Putamen (tissue), 1 donor: ENCODE measurements around the gene RFC4.
A peak's percentile ranks its signal among the peaks of the same experiment; 100 is the strongest.
"Not testable (repeated sequence)": the region's sequence is repeated elsewhere in the genome, so short reads cannot be mapped to it uniquely, and the experiment has no call there.

Experiments
- DNase-seq: peaks from one replicate; pipeline ENCODE4 v3.0.0-alpha.2; 2016; ENCODE audit warnings: low spot score

Gene RFC4

DNA sequence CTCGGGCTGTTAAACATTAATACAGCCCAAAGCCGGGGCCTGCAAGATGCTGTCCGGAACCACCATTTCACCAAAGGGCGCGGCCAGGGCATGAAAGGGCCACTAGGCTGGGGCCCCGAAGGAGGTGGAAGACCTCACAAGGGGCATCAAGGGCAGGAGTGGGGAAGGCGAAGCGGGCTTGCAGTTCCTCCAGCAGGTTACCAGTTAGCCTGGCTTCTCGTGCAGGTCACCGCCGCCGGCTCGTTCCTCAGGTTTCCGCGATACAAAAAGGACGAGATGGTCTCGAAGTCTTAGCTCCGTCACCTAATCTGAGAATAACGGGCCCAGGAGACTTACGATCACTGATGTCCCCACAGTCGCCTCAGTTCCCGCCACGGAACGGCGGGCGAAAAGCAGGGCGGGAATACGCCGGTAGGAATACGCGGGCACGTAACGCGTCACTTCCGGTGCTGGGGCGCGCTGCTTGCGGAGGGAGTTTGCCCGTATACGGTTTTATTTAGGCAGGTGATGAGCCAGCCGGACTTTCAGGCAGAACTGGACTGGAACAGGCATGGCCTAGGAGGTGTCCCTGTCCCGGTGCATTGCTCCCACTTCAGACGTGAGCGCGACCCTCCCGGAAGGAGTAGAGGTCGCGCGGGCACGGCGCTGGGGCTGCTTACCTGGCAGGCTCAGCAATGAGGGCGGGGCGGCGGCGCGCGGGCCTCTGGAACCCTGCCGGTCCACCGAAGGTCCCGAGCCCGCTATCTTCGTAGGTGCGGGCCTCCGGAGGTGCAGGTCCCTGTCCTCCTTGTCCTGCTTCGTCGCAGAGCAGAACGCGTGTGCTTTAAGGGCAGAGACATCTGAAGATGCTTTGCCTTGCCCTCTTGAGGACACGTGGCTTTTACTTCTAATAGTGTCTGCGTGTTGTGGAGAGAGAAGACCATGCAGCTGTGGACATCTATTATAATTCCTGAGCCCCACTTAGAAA is at the start of gene RFC4:
Gene RFC4, minus strand, starts transcription at position 394 of the 967 bp plus-strand sequence. CDS start 1,769 bp downstream, outside the sequence.
- peak; percentile 83 for DNase-seq

GRCh38 chr3:186854954-186855353 is 48.7 kb upstream of the RFC4 start:
- no peak for DNase-seq

- no peak for DNase-seq
Measured at GRCh38 chr3:186854146-186854545, 47.9 kb upstream of the RFC4 start.

DNA sequence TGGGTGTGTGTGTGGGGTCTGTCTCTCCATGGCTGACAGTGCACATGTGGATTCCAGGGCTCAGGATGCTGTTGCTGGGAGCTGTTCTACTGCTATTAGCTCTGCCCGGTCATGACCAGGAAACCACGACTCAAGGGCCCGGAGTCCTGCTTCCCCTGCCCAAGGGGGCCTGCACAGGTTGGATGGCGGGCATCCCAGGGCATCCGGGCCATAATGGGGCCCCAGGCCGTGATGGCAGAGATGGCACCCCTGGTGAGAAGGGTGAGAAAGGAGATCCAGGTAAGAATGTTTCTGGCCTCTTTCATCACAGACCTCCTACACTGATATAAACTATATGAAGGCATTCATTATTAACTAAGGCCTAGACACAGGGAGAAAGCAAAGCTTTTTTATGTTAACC is 46.7 kb upstream of the RFC4 start:
- DNase-seq: no peak

DNA sequence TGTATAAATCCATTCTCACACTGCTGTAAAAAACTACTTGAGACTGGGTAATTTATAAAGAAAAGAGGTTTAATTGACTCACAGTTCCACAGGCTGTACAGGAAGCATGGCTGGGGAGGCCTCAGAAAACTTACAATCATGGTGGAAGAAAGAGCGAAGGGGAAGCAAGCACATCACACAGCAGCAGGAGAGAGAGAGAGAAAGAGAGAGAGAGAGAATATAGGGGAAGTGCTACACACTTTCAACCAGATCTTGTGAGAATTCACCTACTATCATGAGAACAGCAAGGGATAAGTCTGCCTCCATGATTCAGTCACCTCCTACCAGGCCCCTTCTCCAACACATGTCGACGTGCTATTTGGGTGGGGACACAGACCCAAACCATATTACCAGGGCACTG is 45.6 kb upstream of the RFC4 start:
- DNase-seq: not testable (repeated sequence)

DNA sequence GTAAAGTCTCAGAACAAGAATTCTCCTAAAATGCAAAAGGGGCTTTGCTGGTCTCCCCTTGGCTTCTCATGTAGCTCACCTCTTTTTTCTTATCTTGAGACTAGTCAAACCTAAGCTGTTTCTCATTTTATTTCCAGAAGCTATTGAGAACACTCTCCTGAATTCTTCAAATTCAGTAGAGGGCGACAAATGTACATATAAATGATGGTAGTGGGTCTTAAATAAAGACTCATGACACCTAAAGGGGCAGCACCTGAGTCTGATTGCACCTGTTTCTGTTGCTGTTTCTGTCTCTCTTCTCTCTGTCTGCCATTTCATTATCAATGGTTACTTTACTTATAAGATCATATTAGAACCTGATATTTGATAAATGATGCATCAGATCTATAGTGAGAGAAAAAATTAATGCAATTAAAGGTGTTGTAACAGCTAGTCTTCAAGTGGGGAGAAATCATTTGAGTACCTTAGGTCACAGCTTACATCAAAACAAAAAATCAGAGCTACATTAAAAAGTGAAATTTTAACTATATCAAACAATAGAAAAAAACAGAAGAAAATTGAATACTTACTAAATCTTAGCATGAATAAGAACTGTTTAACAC is 43.2 kb upstream of the RFC4 start:
- DNase-seq: no peak

DNA sequence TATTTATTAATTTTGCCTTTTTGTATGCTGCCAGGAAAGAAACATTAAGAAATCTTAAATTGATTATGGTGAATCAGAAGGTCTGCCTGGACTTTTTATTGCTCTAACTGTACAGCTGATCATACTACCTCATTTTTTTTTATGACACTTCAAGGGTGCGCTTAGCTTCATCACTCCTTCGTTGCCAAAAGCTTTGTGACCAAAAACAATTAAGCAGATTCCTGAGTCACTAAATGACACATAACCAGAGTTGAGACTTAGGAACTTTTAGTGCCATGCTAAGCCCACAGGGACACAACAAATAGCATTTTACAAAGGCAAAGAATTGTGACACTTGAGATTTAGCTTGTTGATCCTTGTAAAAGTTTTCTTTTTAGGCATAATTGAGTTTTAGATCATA is 41.2 kb upstream of the RFC4 start:
- DNase-seq: no peak

DNA sequence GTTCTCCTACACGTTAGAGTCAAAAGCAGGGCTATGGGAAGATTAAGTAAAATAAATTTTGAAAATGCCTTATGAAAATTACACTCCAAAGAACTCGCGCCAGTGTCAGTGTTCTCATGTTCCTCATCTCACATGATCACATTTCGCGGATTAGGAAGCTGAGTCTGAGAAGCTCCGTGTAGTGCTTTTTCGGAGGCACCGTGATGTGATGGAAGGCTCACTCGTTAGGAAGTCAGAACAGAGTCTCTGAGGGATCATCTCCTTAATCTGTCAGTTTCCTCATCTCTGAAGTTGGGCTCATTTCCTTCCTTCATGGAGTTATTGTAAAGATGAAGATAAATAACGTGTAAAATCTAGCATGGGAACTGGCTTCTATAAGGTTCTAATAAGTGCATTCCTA is 39.5 kb upstream of the RFC4 start:
- DNase-seq: no peak

GRCh38 chr3:186844908-186845307 is 38.6 kb upstream of the RFC4 start:
- DNase-seq: peak; percentile 15

DNA sequence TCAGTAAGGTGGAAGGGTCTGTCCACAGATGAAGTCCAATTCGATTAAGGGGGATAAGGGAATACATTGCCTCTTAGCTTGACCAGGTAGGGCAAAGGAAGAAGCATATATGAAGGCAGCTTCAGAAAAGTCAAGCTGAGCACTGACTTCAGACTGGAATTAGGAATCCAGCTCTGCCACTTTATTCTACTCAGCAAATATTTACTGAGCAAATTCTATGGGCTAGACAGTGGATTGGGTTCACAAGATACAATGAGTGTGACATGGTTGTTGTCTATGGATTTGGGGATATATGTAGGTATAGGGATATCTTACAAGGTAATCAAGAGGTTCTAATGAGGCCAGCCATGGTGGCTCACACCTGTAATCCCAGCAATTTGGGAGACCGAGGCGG is 36.8 kb upstream of the RFC4 start:
- no peak for DNase-seq

DNA sequence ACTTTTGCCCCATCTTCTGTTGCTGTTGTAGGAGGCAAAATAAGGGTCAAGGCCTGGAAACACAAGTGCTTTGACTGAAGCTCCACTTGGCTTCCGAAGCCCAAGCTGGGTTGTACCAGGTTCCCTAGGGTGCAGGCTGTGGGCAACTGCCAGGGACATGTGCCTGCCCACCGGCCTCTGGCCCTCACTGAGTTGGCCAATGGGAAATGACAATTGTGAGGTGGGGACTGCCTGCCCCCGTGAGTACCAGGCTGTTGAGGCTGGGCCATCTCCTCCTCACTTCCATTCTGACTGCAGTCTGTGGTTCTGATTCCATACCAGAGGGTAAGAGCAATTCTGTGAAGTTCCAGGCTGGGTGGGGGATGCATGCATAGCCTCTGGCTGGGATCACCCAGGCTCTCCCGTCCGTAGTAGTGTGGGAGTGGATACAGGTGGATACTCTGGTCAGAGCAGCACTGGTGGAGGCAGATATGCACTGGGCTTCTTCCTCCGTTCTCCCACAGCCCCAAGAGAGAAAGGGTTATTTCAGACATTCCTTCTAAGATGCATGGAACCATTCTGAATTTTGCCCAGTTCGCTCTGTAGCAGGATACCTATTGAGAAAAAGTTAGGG is 36.2 kb upstream of the RFC4 start, which contains the start of gene ADIPOQ:
Gene ADIPOQ, plus strand, starts transcription at position 285 of the 613 bp plus-strand sequence. CDS start 10,349 bp downstream, outside the sequence.
- no peak for DNase-seq

DNA sequence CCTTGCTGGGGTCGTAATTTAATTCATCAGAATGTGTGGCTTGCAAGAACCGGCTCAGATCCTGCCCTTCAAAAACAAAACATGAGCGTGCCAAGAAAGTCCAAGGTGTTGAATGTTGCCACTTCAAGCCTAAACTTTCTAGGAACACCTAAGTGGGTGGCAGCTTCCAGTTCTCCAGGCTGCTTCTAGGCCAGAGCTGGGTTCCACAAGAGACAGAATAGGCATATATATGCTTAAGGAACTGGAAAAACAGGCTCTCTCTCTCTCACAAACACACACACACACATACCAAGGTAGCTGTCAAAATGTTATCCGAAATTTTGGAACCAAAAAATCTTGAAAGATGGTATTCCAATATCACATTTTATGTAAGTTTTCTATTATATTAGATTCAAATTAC is 35.3 kb upstream of the RFC4 start:
- DNase-seq: no peak

- no peak for DNase-seq
Measured at GRCh38 chr3:186839874-186840641, 33.8 kb upstream of the RFC4 start.

DNA sequence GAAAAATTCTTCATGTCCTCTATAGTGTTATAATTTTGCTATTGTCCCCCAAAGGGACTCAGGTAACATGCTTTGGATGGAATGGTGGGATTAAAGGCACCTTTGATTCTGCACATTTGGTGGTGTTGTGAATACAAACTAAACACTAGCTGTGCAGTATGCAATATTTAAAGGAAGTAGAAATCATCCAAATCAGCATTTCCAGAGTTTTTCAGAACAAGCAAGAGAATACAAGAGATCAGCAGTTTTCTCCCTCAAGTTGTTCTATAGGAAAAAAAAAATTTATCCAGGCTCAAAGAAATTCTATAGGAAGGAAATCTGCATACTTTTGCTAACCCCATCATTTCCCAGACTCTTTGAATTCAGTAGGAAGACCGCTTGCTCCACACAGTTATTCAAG is 26.0 kb upstream of the RFC4 start:
- no peak for DNase-seq

DNA sequence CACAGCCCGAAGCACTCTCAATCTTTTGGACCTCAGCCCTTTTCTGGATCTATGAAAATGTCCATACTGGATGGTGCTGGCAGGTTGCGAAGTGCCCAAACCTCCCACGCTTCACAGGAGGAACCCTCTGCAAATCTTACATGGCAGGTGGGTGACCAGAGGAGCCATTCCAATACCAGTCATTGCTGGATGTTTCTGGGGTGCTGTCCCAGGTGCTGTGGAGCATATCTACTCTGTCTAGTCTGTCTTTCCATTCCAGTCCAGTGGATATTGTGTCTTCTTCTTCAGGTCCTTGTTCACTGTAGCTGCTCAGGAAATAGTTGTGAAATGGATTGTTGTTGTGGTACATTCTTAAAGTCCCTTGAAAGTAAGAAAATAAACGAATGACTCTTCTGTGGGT is 25.5 kb upstream of the RFC4 start:
- DNase-seq: no peak

- DNase-seq: no peak
Measured at GRCh38 chr3:186828340-186828739, 22.1 kb upstream of the RFC4 start.

DNA sequence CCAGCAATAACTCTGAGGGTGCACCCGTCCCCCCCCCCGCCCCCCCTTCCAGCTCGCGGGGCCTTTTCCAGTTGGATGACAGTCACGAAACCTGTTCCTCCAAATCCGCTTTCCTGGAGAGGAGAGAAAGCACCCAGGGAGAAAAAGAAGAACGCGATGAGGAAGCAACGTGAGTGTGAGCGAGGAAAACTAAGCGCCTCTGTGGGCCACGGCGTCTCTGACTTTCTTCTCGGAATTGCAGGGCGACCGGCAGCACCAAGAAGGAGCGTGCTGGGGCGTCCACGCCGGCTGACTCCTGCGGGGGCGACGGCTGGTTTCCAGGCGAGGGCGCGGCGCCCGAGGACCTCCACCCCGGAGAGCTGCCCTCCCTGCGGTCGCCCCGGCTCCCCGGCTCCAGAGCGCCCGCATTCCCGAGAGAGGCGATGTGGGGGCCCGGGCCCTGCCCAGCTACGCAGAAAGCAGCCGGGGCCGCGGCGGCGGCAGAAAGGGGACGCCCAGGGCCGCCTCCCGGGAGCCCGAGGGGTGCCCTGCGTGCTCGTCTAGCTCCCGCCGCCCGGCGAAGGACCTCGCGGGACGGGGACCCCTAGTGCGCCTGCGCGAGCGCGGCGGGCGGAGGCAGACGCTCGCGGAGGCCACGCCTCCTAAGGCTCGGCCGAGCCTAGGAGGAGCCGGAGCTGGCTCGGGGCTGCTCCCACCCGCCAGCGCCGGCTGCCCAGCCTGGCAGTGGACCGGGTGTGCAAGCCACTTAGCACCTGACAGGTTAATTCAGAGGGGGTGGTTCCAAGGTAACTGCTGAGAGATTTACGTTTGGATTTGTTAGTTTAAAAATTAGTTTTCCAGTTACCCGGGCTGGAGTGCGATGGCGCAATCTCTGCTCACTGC is 20.9 kb upstream of the RFC4 start:
- DNase-seq: peak; percentile 86

DNA sequence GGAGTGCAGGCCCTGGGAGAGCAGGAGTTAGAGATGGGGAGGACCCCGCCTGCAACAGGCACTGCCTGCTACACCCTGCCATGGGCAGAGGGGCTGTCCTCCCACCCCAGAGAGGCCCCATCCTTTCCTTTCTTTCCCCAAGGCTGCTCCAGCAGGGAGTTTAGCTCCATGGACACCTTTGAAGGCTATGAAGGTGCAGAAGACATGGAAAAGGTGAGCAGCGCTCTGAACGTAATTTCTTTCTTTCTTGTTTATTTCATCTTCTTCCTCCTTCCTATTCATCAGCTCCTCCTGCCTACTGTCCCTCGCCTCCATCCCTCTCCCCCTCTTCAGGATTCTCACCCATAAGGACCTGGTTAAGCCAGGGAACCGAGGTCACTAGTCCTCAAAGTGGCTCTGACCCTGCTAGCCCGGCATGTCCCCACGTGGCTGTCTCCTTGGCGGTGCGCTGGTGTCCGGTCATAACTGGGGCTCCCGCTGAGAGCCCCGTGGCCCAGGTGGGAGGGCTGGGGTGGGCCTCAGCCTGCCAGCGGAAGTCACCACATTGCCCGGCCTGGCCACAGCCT is 20.2 kb upstream of the RFC4 start:
- DNase-seq: no peak

GRCh38 chr3:186825872-186826409 is 19.7 kb upstream of the RFC4 start:
- no peak for DNase-seq

- no peak for DNase-seq
Measured at GRCh38 chr3:186825294-186825821, 19.1 kb upstream of the RFC4 start.
